ENCODE results near the gene NRIP3. TPM values are rescaled to one million over a fixed set of nuclear protein-coding genes. Genes with fewer than 3 reads are reported as not detected.

Gene NRIP3
- total RNA-seq, 1 donor from 2014 or later: 2.7 TPM

DNA sequence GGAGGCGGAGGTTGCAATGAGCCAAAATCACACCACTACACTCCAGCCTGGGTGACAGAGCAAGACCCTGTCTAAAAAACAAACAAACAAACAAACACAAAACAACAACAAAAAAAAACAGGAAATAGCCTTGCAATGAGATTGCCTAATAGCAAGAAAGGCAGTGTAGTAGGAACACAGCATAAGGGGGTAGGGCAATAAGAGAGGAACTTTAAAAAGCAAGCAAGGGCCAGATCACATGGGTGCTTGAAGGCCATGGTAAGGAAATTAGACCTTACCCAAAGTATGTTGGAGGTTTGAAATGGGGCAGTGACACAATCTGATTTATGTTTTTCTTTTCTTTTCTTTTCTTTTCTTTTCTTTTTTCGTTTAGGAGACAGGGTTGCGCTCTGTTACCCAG is 34.7 kb upstream of the NRIP3 start:
- Mint-ChIP-seq H3K4me3 (ENCODE audit: unreplicated experiment) (no peak overlapping the region), H3K4me1 (ENCODE audit: low read depth, unreplicated experiment) (peaks cover 4% of the 10 kb centered on the region), H3K27me3 (ENCODE audit: unreplicated experiment) (no peaks in the 10 kb centered on the region), H3K36me3 (ENCODE audit: unreplicated experiment) (no peaks in the 10 kb centered on the region), H3K9me3 (ENCODE audit: unreplicated experiment) (no peaks in the 10 kb centered on the region), H3K27ac (ENCODE audit: unreplicated experiment) (no peak overlapping the region)
- DNase-seq: no peak
- TF ChIP-seq, protein P1, sequence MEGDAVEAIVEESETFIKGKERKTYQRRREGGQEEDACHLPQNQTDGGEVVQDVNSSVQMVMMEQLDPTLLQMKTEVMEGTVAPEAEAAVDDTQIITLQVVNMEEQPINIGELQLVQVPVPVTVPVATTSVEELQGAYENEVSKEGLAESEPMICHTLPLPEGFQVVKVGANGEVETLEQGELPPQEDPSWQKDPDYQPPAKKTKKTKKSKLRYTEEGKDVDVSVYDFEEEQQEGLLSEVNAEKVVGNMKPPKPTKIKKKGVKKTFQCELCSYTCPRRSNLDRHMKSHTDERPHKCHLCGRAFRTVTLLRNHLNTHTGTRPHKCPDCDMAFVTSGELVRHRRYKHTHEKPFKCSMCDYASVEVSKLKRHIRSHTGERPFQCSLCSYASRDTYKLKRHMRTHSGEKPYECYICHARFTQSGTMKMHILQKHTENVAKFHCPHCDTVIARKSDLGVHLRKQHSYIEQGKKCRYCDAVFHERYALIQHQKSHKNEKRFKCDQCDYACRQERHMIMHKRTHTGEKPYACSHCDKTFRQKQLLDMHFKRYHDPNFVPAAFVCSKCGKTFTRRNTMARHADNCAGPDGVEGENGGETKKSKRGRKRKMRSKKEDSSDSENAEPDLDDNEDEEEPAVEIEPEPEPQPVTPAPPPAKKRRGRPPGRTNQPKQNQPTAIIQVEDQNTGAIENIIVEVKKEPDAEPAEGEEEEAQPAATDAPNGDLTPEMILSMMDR (IDR thresholded peaks at IDR 0.05; ENCODE audit: partially characterized antibody, unreplicated experiment): no peak

DNA sequence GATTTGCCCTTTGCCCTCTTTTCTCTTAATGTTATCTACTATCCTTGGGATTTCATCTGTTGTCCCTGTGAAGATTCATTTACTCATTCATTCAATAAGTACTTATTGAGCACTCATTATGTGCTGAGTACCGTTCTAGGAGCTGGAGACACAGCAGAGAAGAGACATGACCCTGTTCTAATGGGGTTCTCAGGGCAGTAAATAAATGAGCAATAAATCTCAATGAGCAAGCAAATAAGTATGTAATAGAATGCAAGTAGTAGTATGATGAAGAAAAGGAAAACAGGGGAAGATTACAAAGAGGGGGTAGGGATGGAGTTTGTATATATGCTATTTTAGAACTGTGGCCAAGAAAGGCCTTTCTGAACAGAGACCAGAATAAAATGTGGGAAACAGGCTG is 34.2 kb upstream of the NRIP3 start:
- no peak for DNase-seq
- no peak overlapping the region for H3K4me3 Mint-ChIP-seq (ENCODE audit: unreplicated experiment)
- peaks cover 4% of the 10 kb centered on the region for H3K4me1 Mint-ChIP-seq (ENCODE audit: low read depth, unreplicated experiment)
- no peaks in the 10 kb centered on the region for H3K27me3 Mint-ChIP-seq (ENCODE audit: unreplicated experiment)
- no peaks in the 10 kb centered on the region for H3K9me3 Mint-ChIP-seq (ENCODE audit: unreplicated experiment)
- TF ChIP-seq, protein P1 (IDR thresholded peaks at IDR 0.05; ENCODE audit: partially characterized antibody, unreplicated experiment): no peak
- no peak overlapping the region for H3K27ac Mint-ChIP-seq (ENCODE audit: unreplicated experiment)
- no peaks in the 10 kb centered on the region for H3K36me3 Mint-ChIP-seq (ENCODE audit: unreplicated experiment)

DNA sequence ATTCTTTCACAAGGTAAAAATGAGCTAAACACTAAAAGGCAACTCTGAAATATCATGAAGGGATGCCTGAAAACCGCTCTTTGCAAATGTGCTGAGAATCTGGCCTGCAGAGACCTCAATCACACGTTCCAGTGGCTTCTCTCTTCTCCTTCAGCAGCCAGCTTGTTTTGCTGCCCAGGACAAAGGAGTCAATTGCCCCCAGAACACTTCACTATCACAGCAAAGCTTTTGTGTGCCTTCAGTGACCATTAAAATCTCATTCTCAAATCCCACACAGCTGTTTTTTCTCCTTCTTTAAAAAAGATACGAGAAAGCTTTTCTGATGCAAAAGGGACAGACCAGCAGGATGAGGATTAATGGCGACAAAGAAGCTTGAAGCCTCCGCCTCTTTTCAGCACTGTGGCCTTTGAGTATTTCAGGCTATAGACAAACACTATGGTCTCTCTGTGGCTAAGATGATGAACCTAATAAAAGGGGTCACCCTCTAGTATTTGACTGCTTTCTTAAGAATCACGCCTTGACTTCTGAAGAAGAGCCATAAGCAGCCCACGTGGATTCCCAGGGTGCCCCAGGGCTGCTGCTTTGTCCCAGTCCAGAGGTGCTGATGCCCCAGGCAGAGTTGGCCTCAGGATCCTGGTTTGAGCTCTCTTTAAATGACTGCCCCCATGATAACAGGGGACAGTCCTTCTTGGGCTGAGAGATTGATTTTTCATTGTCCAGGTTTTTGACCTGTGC is 33.4 kb upstream of the NRIP3 start:
- no peak overlapping the region for H3K4me3 Mint-ChIP-seq (ENCODE audit: unreplicated experiment)
- H3K36me3 Mint-ChIP-seq (ENCODE audit: unreplicated experiment): no peaks in the 10 kb centered on the region
- no peaks in the 10 kb centered on the region for H3K27me3 Mint-ChIP-seq (ENCODE audit: unreplicated experiment)
- H3K27ac Mint-ChIP-seq (ENCODE audit: unreplicated experiment): no peak overlapping the region
- TF ChIP-seq, protein P1 (IDR thresholded peaks at IDR 0.05; ENCODE audit: partially characterized antibody, unreplicated experiment): no peak
- H3K4me1 Mint-ChIP-seq (ENCODE audit: low read depth, unreplicated experiment): peaks cover 4% of the 10 kb centered on the region
- no peak for DNase-seq
- no peaks in the 10 kb centered on the region for H3K9me3 Mint-ChIP-seq (ENCODE audit: unreplicated experiment)

DNA sequence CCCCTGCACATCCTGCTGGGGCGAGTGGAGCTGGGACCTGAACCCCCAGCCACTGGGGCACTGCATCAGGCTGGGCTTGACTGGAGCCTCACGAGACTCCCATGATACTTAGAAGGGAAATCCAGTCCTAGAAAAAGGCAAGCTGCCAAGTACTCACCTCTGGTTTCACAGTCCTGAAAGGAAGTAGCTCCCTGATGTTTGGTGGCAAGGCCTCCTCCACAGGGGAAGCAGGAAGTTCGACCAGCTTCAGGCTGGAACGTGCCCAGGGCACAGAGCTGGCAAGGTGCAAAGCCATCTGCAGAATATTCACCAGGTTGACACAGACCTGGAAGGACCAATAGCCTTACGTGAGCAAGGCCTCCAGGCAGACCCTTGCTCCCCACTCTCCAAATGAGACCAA is 26.8 kb upstream of the NRIP3 start:
- TF ChIP-seq, protein P1 (IDR thresholded peaks at IDR 0.05; ENCODE audit: partially characterized antibody, unreplicated experiment): no peak
- H3K27me3 Mint-ChIP-seq (ENCODE audit: unreplicated experiment): peaks cover 2% of the 10 kb centered on the region

DNA sequence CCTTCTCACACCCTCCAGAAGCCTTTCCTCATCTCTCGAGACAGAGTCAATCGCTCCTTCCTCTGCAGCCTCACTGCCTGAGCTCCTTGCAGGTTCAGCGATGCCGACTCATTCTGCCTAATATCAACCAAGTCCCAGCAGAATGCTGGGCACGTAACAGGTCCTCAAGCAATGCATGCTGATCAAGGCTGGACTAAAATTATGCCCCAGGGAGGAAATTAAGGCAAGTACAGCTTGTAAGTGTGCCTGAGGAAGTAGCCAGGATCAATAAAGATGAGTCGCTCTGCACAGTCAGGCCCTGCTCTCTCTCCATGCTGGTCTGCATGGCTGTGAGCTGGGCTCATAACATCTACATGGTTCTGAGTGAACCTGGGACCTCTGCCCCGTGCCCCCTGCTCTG is 25.6 kb upstream of the NRIP3 start:
- Mint-ChIP-seq H3K4me1 (ENCODE audit: low read depth, unreplicated experiment) (peaks cover 26% of the 10 kb centered on the region), H3K4me3 (ENCODE audit: unreplicated experiment) (peak overlapping the region; percentile 78), H3K27ac (ENCODE audit: unreplicated experiment) (peak overlapping the region; percentile 85), H3K27me3 (ENCODE audit: unreplicated experiment) (peaks cover 2% of the 10 kb centered on the region), H3K9me3 (ENCODE audit: unreplicated experiment) (peaks cover 5% of the 10 kb centered on the region), H3K36me3 (ENCODE audit: unreplicated experiment) (no peaks in the 10 kb centered on the region)
- TF ChIP-seq, protein P1 (IDR thresholded peaks at IDR 0.05; ENCODE audit: partially characterized antibody, unreplicated experiment): no peak
- DNase-seq: peak; percentile 38

More for the DNA sequence above, 26.8 kb upstream of the NRIP3 start:
- Mint-ChIP-seq H3K4me1 (ENCODE audit: low read depth, unreplicated experiment) (peaks cover 23% of the 10 kb centered on the region), H3K9me3 (ENCODE audit: unreplicated experiment) (peaks cover 3% of the 10 kb centered on the region), H3K4me3 (ENCODE audit: unreplicated experiment) (no peak overlapping the region), H3K27ac (ENCODE audit: unreplicated experiment) (no peak overlapping the region), H3K36me3 (ENCODE audit: unreplicated experiment) (no peaks in the 10 kb centered on the region)
- DNase-seq: no peak

Data from glutamatergic neuron (in vitro differentiated cells).